Subcutaneous adipose tissue (tissue), 4 donors: ENCODE results near the gene TAX1BP1. TPM values are rescaled to one million over a fixed set of nuclear protein-coding genes. Genes with fewer than 3 reads are reported as not detected.

ENCODE experiments used
- CTCF ChIP-seq: fragments of 450-650 bp; IDR thresholded peaks from one replicate; pipeline ENCODE4 v1.5.1; 2016; ENCODE audit warnings: low read depth, mild to moderate bottlenecking, control low read depth, antibody characterized with exemption, moderate library complexity
- total RNA-seq, 4 donors: library from RNA; depleted of rRNA; stranded (reverse); fragments of >200 nt; gene quantifications; one replicate each; pipeline ENCODE4 v1.1.0, GENCODE V29; 2016

The TAX1BP1 gene
- total RNA-seq, 4 donors from 2014 or later = 80.8 to 113 (median 101) TPM

GRCh38 chr7:27703181-27703580 is 36.8 kb upstream of the TAX1BP1 start:
- TF ChIP-seq CTCF = no peak

- no peak for TF ChIP-seq CTCF
Measured at GRCh38 chr7:27704422-27705199, 35.4 kb upstream of the TAX1BP1 start.

- no peak for TF ChIP-seq CTCF
Measured at GRCh38 chr7:27705200-27705594, 34.8 kb upstream of the TAX1BP1 start.

- TF ChIP-seq CTCF = no peak
Measured at GRCh38 chr7:27708485-27708884, 31.5 kb upstream of the TAX1BP1 start.

GRCh38 chr7:27709137-27710075 is 30.6 kb upstream of the TAX1BP1 start:
- no peak for TF ChIP-seq CTCF

GRCh38 chr7:27712217-27712616 is 27.7 kb upstream of the TAX1BP1 start:
- TF ChIP-seq CTCF = no peak

GRCh38 chr7:27714831-27715444 is 25.0 kb upstream of the TAX1BP1 start:
- no peak for TF ChIP-seq CTCF
